ENCODE results near the gene BUD23.

BUD23 gene

DNA sequence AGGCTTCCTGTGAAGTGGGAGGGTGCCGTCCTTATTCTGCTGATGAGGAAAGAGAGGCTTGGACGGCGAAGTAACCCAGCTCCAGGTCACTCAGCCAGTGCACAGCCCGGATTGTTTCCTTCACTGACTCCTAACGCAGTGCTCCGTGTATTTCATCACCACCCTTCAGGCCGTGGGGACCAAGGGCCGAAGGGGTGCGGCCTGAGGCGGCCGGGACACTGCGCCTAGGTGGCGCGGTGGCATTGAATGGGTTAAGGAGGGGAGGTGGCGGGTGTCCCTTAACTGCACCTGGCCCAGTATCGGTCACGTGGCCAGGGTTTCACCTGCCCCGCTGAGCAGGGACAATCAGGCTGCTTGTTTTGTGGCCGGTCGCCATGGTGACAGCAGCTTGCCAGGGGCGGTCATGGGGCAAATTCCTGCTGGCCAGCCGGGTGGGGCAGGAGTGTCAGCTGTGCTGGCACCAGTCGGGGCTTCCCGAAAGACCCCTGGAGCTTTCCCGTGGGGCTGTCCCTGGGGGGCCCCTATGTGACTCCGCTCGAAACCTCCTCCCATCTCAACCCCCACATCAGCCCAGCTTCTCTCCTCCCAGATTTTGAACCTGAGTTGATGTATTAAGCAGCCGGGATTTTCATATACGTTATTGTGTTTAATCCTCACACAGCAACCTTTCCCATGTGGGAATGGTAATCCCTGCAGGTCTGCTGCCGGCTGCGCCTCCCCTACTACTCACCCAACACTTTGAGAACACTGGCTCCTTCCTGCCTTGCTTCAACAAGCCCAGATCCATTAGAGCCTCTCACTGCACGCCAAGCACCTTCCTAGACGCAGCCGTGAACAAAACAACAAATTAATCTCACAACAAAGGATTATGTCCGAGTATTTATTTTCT, 59.6 kb downstream of the BUD23 start:
- peak; percentile 100 for DNase-seq

DNA sequence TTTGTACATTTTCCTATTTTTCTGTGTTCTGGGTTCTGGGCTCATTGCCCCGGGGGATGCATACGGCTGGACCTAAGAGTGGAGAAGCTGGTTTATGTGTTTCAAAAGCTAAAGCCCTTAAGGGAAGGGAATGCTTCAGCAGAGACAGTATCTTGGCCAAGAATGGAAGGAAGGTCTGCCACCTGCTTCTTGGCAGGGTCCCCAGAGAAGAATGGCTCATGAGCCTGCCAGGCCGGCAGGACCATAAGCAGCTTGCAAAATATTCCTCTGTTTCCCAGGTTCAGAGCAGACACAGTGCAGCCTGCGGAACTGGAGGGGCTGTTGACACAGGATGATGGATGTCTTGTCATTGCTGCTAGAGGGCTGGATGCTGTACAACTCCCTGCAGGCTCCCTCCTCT, 63.0 kb downstream of the BUD23 start:
- DNase-seq, result no peak

Data from DMS53 (cell line).